K562 (cell line): Measurements from ENCODE around the gene PKLR. TPM values are rescaled to one million over a fixed set of nuclear protein-coding genes. Genes with fewer than 3 reads are reported as not detected.
A peak's percentile ranks its signal among the peaks of the same experiment; 100 is the strongest.

Experiments
- ATAC-seq: fragments of 200-7000 bp; cut with Tn5 transposase; 3 replicates; pipeline ENCODE4 v1.9.1; 2020; ENCODE audit warnings: moderate library complexity
- BruUV-seq: library from RNA; stranded (reverse); fragments of 400-500 nt; replicated peaks from 2 replicates; lab custom pipeline; 2021; lab: Mats Ljungman, UMichigan
- CTCF ChIA-PET: fragments of 300-600 bp; formaldehyde crosslinking; extraction: SDS; loops from one replicate; lab custom pipeline; 2021; ENCODE audit warnings: low intra/inter-chr PET ratio; lab: Yijun Ruan, JAX
- POLR2A ChIA-PET: fragments of 300-600, 350-650 bp; sonication (Branson Sonifier 250); formaldehyde crosslinking; extraction: SDS; loops from one replicate; lab custom pipeline; 2021; ENCODE audit warnings: antibody characterized with exemption, inconsistent platforms; lab: Yijun Ruan, JAX
- DNase-seq, 4 experiments: peaks; one replicate each; pipeline versions ENCODE4 v3.0.0 to v3.0.0-alpha.2; 2011 to 2018; ENCODE audit warnings: low spot score in 3 of 4, mixed read lengths in 3 of 4; ENCODE audit errors: extremely low read depth in 1 of 4
- FAIRE-seq: peaks from 2 replicates; lab custom pipeline; 2011; peaks lifted over from hg19 to GRCh38; lab: Jason Lieb, UNC
- H2AFZ ChIP-seq: 2 replicates; pipeline ENCODE4 v1.6.0; 2011; ENCODE audit warnings: low read depth, low read length, control low read depth, inconsistent platforms
- H3K27ac ChIP-seq: fragments of 200-600 bp; 3 replicates; pipeline ENCODE4 v1.8.0; 2011; ENCODE audit warnings: low read depth, mild to moderate bottlenecking, control low read depth, inconsistent platforms, low read length, moderate library complexity, mixed read lengths; ENCODE audit errors: extremely low read depth
- H3K27me3 ChIP-seq, 2 experiments: fragments of 300-600 bp in 1 of 2; 2 replicates in 1 of 2; 3 replicates in 1 of 2; pipeline versions ENCODE4 v1.6.0 to v1.8.0; 2011; ENCODE audit warnings: inconsistent platforms in 2 of 2, low read length in 2 of 2, mild to moderate bottlenecking in 1 of 2, mixed read lengths in 1 of 2, moderate library complexity in 1 of 2; ENCODE audit not compliant: control insufficient read depth in 2 of 2, insufficient read depth in 2 of 2
- H3K36me3 ChIP-seq: fragments of 300-600 bp; 3 replicates; pipeline ENCODE4 v1.8.0; 2011; ENCODE audit warnings: mild to moderate bottlenecking, low read length, inconsistent platforms; ENCODE audit not compliant: control insufficient read depth, insufficient read depth
- H3K4me1 ChIP-seq, 2 experiments: fragments of 200-600 bp in 1 of 2; replicated peaks in 1 of 2; 2 replicates in 1 of 2; 3 replicates in 1 of 2; pipeline versions ENCODE4 v1.5.1 to v1.8.0; 2011; ENCODE audit warnings: inconsistent platforms in 2 of 2, low read length in 2 of 2, mild to moderate bottlenecking in 1 of 2, mixed read lengths in 1 of 2, moderate library complexity in 1 of 2; ENCODE audit not compliant: control insufficient read depth in 2 of 2, insufficient read depth in 2 of 2
- H3K4me2 ChIP-seq: 2 replicates; pipeline ENCODE4 v1.6.1; 2011; ENCODE audit warnings: low read length, control low read depth, inconsistent platforms, mixed read lengths; ENCODE audit not compliant: insufficient read depth
- H3K4me3 ChIP-seq: fragments of 200-600 bp; sonication (generic), shearing (Covaris generic); 2 replicates; pipeline ENCODE4 v1.5.1; 2016; ENCODE audit warnings: control low read depth, inconsistent platforms
- H3K79me2 ChIP-seq: fragments of 200-600 bp; 3 replicates; pipeline ENCODE4 v1.8.0; 2011; ENCODE audit warnings: low read length, inconsistent platforms; ENCODE audit not compliant: control insufficient read depth, insufficient read depth
- H3K9ac ChIP-seq, 2 experiments: 2 replicates each; pipeline versions ENCODE4 v1.6.0 to v1.6.1; 2011; ENCODE audit warnings: low read depth in 2 of 2, low read length in 2 of 2, control low read depth in 1 of 2, inconsistent platforms in 1 of 2, mild to moderate bottlenecking in 1 of 2, mixed read lengths in 1 of 2; ENCODE audit not compliant: insufficient read depth in 1 of 2
- H3K9me1 ChIP-seq: one replicate; pipeline ENCODE4 v1.6.0; 2011; ENCODE audit warnings: inconsistent platforms, mild to moderate bottlenecking, low read length, moderate library complexity; ENCODE audit not compliant: control insufficient read depth, insufficient read depth
- H3K9me3 ChIP-seq: replicated peaks from 2 replicates; pipeline ENCODE4 v1.5.1; 2011; ENCODE audit warnings: low read depth, low read length, inconsistent platforms; ENCODE audit not compliant: control insufficient read depth, insufficient read depth
- H4K20me1 ChIP-seq: replicated peaks from 2 replicates; pipeline ENCODE4 v1.6.1; 2011; ENCODE audit warnings: low read length, inconsistent platforms, mixed read lengths; ENCODE audit not compliant: control insufficient read depth, insufficient read depth
- HDAC2 ChIP-seq: fragments of 450-650 bp; IDR thresholded peaks from 2 replicates; pipeline ENCODE4 v1.6.1; 2016; ENCODE audit warnings: mild to moderate bottlenecking
- HMGN3 ChIP-seq: IDR thresholded peaks from 2 replicates; pipeline ENCODE4 v1.6.1; 2011; ENCODE audit warnings: borderline replicate concordance, low read depth, mild to moderate bottlenecking, mixed read lengths, low read length; ENCODE audit not compliant: insufficient read length; ENCODE audit errors: extremely low read depth
- MCM3 ChIP-seq: fragments of 450-650 bp; IDR thresholded peaks from 2 replicates; pipeline ENCODE4 v1.6.1; 2016
- MEF2D ChIP-seq: conservative IDR thresholded peaks from 2 replicates; pipeline ENCODE4 v1.6.1; 2016; ENCODE audit warnings: low read depth, missing genetic modification characterization, missing compliant biosample characterization
- NCOR1 ChIP-seq: fragments of 450-650 bp; IDR thresholded peaks from 2 replicates; pipeline ENCODE4 v1.6.1; 2016; ENCODE audit warnings: mild to moderate bottlenecking, moderate library complexity
- POLR2G ChIP-seq: fragments of 200-400 bp; formaldehyde crosslinking; IDR thresholded peaks from 2 replicates; pipeline ENCODE4 v1.6.1; 2017; ENCODE audit warnings: low read depth, mild to moderate bottlenecking, antibody characterized with exemption, low read length, moderate library complexity
- RBM39 ChIP-seq: fragments of 200-400 bp; formaldehyde crosslinking; optimal IDR thresholded peaks from 2 replicates; pipeline ENCODE3; 2018; ENCODE audit warnings: low read depth, low read length
- TAF1 ChIP-seq: IDR thresholded peaks from 2 replicates; pipeline ENCODE4 v1.6.1; 2011; ENCODE audit warnings: mild to moderate bottlenecking, low read length, moderate library complexity; ENCODE audit not compliant: insufficient read depth, control insufficient read depth, severe bottlenecking; ENCODE audit errors: extremely low read depth
- ZBTB7A ChIP-seq: IDR thresholded peaks from 2 replicates; pipeline ENCODE4 v1.6.1; 2011; ENCODE audit warnings: low read depth, mild to moderate bottlenecking, low read length, moderate library complexity, borderline replicate concordance; ENCODE audit not compliant: control insufficient read depth
- ZNF431 ChIP-seq: sonication (generic); formaldehyde crosslinking; IDR thresholded peaks from 2 replicates; pipeline ENCODE4 v1.8.0; 2022; ENCODE audit warnings: mild to moderate bottlenecking, missing genetic modification reagents
- WGBS: fragments of 100-300 bp; shearing (Covaris generic); methylation state at CpG from one replicate; pipeline ENCODE4 v1.1.6; 2016; ENCODE audit warnings: low coverage, mixed read lengths; ENCODE audit not compliant: insufficient coverage; ENCODE audit errors: missing lambda C conversion rate; 5-methylcytosine and 5-hydroxymethylcytosine counted together
- in situ Hi-C: fragments of 300-500 bp; cut with MboI; formaldehyde crosslinking; loops from 4 replicates; pipeline ENCODE4 v1.15.0; 2018; ENCODE audit warnings: inconsistent platforms, mixed read lengths
- intact Hi-C: fragments of 100-400 bp; cut with micrococcal nuclease; formaldehyde crosslinking; loops from 2 replicates; pipeline ENCODE4 v1.14.2; 2022
- polyA plus RNA-seq, 8 experiments: library from polyadenylated mRNA; depleted of rRNA in 4 of 8; stranded (reverse) in 5 of 8; unstranded in 3 of 8; fragments of >200 nt; fragmentation: Nextera tagmentation in 2 of 8; fragmentation: Illumina TruSeq in 1 of 8; extraction: Ambion mirVana in 2 of 8; extraction: Trizol in 1 of 8; gene quantifications; 2 replicates each; pipeline versions ENCODE4 v1.2.1 to v1.2.3, GENCODE V29; 2011 to 2014; ENCODE audit warnings: inconsistent platforms in 1 of 8, missing spikeins in 1 of 8
- total RNA-seq, 7 experiments: library from RNA; depleted of rRNA in 6 of 7; stranded (reverse); fragments of >200 nt in 6 of 7; fragmentation: Illumina TruSeq in 2 of 7; extraction: Trizol in 2 of 7; gene quantifications; 2 replicates each; pipeline versions ENCODE4 v1.2.1 to v1.2.3, GENCODE V29; 2011 to 2021; ENCODE audit warnings: low replicate concordance in 1 of 7
- TF ChIP-seq, protein P1 (sequence below): sonication (generic); formaldehyde crosslinking; IDR thresholded peaks from 2 replicates; pipeline ENCODE4 v1.8.1; 2023; ENCODE audit warnings: mild to moderate bottlenecking, missing genetic modification reagents, moderate library complexity

The PKLR gene
- total and polyA plus RNA-seq, 9 of the 15 experiments (the other 6 are each of a cell fraction or from before 2014, with no cell fraction given) = 10.7 to 78.4 (median 38.2) TPM

DNA sequence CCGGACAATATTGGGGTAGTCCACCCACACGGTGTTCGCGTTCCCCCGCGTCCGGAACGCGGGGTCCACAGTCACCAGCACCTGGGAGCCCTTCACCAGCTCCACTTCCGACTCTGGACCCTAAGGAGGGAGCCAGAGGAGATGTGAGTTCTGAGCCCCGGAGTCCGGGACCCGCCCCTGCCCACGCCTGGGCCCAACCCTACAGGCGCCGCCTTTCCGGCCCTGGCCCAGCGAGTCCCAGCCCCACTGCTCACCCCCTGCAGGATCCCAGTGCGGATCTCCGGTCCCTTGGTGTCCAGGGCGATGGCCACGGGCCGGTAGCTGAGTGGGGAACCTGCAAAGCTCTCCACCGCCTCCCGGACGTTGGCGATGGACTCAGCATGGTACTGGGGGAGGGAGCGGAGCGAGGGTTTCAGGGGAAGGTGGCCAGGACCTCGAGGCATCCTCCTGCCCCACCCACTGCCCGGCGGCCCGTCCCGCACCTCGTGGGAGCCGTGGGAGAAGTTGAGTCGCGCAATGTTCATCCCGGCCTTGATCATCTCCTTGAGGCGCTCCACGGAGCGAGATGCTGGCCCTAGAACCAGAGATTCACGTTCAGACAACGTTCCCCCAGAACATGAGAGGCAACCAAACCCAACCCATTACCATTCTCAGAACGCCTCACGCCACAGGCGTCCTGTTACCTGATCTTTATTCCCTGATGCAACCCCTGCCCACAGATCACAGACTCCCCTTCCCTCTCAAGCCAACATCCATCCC is 5.9 kb downstream of the PKLR start:
- in situ Hi-C loops (no loop called here), intact Hi-C loops (no loop called here)
- WGBS = 92% methylated on average over 32 of the region's 47 CpGs
- DNase-seq = no peak
- Histone ChIP-seq H3K9me1 (no peaks in the 10 kb centered on the region), H3K79me2 (peaks cover 24% of the 10 kb centered on the region), H2AFZ (no peak overlapping the region), H3K27ac (no peak overlapping the region), H3K4me1 (peaks cover 8 to 39% of the 10 kb centered on the region in 2 experiments; a peak in 4 of 5 replicates), H4K20me1 (no peaks in the 10 kb centered on the region), H3K4me3 (no peak overlapping the region), H3K27me3 (no peaks in the 10 kb centered on the region), H3K9me3 (no peaks in the 10 kb centered on the region), H3K9ac (no peak overlapping the region), H3K4me2 (no peak overlapping the region), H3K36me3 (peaks cover 53% of the 10 kb centered on the region)
- no peak for FAIRE-seq
- TF ChIP-seq POLR2G = peak; percentile 6; the same call in 1 of the 2 replicates
- no peak for TF ChIP-seq TAF1
- BruUV-seq = no TSS peak
- CTCF ChIA-PET = no interaction called here
- ATAC-seq = no peak
- POLR2A ChIA-PET = interaction anchor here (0.9 to 1.8 kb wide), 2 partner anchors 13 to 17 kb away, joined by 3 to 8 read pairs; partner anchors contain the start of gene FDPS

DNA sequence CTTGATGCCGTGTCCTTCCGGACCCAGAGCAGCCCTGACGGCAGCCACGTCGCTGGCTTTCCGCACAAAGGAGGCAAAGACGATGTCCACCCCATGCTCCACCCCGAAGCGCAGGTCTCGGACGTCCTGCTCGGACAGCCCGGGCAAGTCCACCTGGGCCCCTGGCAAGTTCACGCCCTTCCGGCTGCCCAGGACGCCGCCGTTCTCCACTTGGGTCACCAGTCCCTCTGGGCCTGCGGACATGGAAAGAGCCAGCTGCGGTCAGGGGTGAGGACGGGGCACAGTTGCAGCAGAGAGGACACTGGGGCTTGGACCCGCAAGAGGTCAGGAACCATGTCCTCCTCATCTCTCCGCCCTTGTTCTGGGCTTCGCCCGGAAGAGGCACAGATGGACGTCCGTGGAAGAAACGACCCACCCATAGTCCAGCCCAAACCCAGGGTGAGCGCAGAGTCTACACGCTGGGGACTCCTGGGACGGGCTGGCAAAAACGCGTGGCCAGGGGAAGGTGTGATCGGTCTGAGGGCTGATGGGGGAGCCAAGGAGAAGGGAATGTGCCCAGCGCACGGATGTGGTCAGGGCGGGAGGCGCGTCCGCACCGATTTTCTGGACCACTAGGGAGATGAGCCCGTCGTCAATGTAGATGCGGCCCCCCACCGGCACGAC is 6.6 kb downstream of the PKLR start:
- peaks cover 58% of the 10 kb centered on the region for H3K36me3 ChIP-seq
- H3K4me1 ChIP-seq = peaks cover 5 to 33% of the 10 kb centered on the region in 2 experiments; a peak in 4 of 5 replicates
- ATAC-seq (no peak), DNase-seq (no peak), FAIRE-seq (no peak)
- 88% methylated on average over 35 of the region's 46 CpGs for WGBS
- H3K4me3 ChIP-seq = no peak overlapping the region
- peaks cover 17% of the 10 kb centered on the region; the same call in 2 of the 3 replicates for H3K79me2 ChIP-seq
- H3K9me3 ChIP-seq = no peaks in the 10 kb centered on the region
- BruUV-seq = TSS peak; percentile 47
- intact Hi-C loops = no loop called here
- no peak overlapping the region for H3K4me2 ChIP-seq
- H3K9ac ChIP-seq = peak overlapping the region in 1 of 2 experiments; percentile 64; a peak in 2 of 4 replicates
- ChIA-PET CTCF (no interaction called here), POLR2A (no interaction called here)
- no peaks in the 10 kb centered on the region for H3K9me1 ChIP-seq
- TF ChIP-seq MCM3 = no peak
- TF ChIP-seq, protein P1, sequence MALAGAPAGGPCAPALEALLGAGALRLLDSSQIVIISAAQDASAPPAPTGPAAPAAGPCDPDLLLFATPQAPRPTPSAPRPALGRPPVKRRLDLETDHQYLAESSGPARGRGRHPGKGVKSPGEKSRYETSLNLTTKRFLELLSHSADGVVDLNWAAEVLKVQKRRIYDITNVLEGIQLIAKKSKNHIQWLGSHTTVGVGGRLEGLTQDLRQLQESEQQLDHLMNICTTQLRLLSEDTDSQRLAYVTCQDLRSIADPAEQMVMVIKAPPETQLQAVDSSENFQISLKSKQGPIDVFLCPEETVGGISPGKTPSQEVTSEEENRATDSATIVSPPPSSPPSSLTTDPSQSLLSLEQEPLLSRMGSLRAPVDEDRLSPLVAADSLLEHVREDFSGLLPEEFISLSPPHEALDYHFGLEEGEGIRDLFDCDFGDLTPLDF = no peak
- no peak for TF ChIP-seq ZNF431 (CRISPR knock-in tag)
- no peak for TF ChIP-seq HDAC2
- TF ChIP-seq ZBTB7A = no peak
- no peak for TF ChIP-seq NCOR1
- TF ChIP-seq RBM39 = no peak
- TF ChIP-seq HMGN3 = no peak
- TF ChIP-seq MEF2D (tag) = no peak
- H3K27ac ChIP-seq = no peak overlapping the region
- no peaks in the 10 kb centered on the region for H3K27me3 ChIP-seq
- H4K20me1 ChIP-seq = no peaks in the 10 kb centered on the region
- H2AFZ ChIP-seq = no peak overlapping the region
- in situ Hi-C loops = no loop called here
